Esophagus mucosa (tissue), 1 donor: Measurements from ENCODE around the gene LSS. TPM values are rescaled to one million over a fixed set of nuclear protein-coding genes. Genes with fewer than 3 reads are reported as not detected.
"Not testable (repeated sequence)": the region's sequence is repeated elsewhere in the genome, so short reads cannot be mapped to it uniquely, and the experiment has no call there.

Experiments used
- ATAC-seq: fragments of 200-7000 bp; cut with Tn5 transposase; one replicate; pipeline ENCODE4 v1.9.1; 2020
- total RNA-seq: library from RNA; stranded (reverse); gene quantifications from one replicate; pipeline ENCODE4 v1.2.4, GENCODE V29; 2023
- donor health status: DM: yes; HTN: yes; CAD: no.

The LSS gene
- total RNA-seq, 1 donor from 2014 or later, result 92.6 TPM

- ATAC-seq, result no peak
These were observed 23.4 kb downstream of the LSS start for GRCh38 chr21:46205166-46205565.

GRCh38 chr21:46203203-46203600 lies 25.4 kb downstream of the LSS start:
- ATAC-seq, result no peak

- no peak for ATAC-seq
These were observed 25.9 kb downstream of the LSS start for GRCh38 chr21:46202592-46203202.

GRCh38 chr21:46200877-46201803 lies 27.4 kb downstream of the LSS start:
- not testable (repeated sequence) for ATAC-seq

GRCh38 chr21:46199436-46200373 lies 28.9 kb downstream of the LSS start:
- no peak for ATAC-seq

- ATAC-seq, result peak; percentile 16
These were observed 31.8 kb downstream of the LSS start for GRCh38 chr21:46196733-46197132.

GRCh38 chr21:46195595-46196195 lies 32.9 kb downstream of the LSS start:
- ATAC-seq, result no peak

- ATAC-seq, result no peak
These were observed 33.9 kb downstream of the LSS start for GRCh38 chr21:46194374-46195334.

GRCh38 chr21:46193829-46194373 lies 34.7 kb downstream of the LSS start:
- no peak for ATAC-seq

- no peak for ATAC-seq
These were observed 36.6 kb downstream of the LSS start for GRCh38 chr21:46191686-46192575.

- ATAC-seq, result peak; percentile 41
These were observed 37.3 kb downstream of the LSS start for GRCh38 chr21:46191257-46191685.

GRCh38 chr21:46190491-46191131 lies 38.0 kb downstream of the LSS start:
- peak; percentile 15 for ATAC-seq

- ATAC-seq, result peak; percentile 8
These were observed 38.5 kb downstream of the LSS start for GRCh38 chr21:46189959-46190490.

- peak; percentile 27 for ATAC-seq
These were observed 39.2 kb downstream of the LSS start for GRCh38 chr21:46189213-46189958.

- peak; percentile 39 for ATAC-seq
These were observed 40.1 kb downstream of the LSS start for GRCh38 chr21:46188226-46189212.

- ATAC-seq, result no peak
These were observed 40.8 kb downstream of the LSS start for GRCh38 chr21:46187814-46188213.

- ATAC-seq, result no peak
These were observed 41.3 kb downstream of the LSS start for GRCh38 chr21:46187261-46187660.
